GM19240 (cell line): Measurements from ENCODE around the gene IFI6.
A peak's percentile ranks its signal among the peaks of the same experiment; 100 is the strongest.

Source experiments
- DNase-seq: peaks from one replicate; pipeline ENCODE4 v3.0.0; 2011; ENCODE audit warnings: low spot score; ENCODE audit not compliant: insufficient read length

The IFI6 gene

DNA sequence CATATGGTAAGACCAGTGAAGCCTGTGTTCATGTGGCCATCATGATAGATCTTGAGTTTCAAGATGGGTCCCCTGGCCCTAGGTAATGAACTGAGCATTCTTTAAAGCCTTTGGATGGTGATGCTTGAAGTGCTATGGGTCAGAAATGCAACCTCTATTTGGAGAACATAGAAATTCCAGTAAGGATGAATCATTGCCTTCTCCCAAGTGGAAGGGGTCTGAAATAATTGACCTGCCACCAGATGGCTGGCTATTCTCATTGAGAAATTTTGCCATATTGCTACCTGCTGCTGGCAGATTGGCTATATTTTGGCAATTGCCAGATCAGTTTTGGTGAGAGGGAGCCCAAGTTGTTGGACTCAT is 739 bp upstream of the IFI6 start:
- DNase-seq: no peak

- DNase-seq: no peak
Observed at GRCh38 chr1:27669876-27670275, 2.1 kb downstream of the IFI6 start.

GRCh38 chr1:27668808-27669723 is 2.9 kb downstream of the IFI6 start:
- DNase-seq: peak; percentile 57

DNA sequence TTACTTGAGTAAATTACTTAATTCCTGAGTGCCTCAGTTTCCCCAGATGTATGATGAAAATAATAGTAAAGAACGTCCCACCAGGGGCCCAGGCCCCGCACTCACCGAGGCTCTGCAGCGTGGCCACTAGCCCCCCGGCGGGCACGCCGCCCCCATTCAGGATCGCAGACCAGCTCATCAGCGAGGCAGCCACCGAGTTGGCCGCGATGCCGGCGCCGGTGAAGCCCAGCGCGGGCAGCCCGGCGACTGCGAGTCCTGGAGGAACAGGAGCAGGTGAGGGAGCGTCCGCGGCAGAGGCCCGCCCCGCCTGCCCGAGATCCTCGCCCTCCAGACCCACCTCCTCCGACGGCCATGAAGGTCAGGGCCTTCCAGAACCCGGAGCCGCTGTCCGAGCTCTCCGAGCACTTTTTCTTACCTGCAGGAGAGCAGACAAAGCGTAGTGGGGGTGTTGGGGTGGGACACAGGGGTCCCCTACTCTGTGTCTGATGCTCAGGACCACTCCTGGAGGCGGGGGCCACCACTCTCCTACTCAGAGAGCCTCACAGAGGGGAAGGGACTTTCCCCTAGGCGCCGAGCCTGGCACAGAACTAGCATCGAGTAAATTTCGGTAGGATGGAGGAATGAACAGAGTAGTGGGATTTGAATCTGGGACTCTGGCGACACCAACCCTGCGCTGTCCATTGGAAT is 3.7 kb downstream of the IFI6 start:
- DNase-seq: no peak

DNA sequence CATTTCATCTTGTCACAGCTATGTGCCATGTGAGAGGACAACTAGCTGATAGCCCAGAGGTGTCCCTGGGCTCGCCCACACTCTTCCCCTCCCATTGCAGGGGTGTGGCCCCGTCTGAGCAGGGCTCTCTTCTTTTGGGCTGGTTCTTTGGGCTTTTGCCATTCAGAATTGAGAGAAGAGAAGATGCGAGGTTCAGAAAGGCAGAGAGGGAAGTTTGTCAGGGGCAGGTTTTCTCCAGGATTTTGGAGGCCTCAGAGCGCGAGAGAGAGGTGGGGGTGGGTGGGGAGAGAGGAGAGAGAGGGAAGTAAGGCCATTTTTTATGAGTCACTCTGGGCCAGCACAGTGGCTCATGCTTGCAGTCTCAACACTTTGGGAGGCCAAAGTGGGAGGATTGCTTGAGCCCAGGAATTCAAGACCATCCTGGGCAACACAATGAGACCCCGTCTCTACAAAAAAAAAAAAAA is 5.2 kb downstream of the IFI6 start:
- no peak for DNase-seq

DNA sequence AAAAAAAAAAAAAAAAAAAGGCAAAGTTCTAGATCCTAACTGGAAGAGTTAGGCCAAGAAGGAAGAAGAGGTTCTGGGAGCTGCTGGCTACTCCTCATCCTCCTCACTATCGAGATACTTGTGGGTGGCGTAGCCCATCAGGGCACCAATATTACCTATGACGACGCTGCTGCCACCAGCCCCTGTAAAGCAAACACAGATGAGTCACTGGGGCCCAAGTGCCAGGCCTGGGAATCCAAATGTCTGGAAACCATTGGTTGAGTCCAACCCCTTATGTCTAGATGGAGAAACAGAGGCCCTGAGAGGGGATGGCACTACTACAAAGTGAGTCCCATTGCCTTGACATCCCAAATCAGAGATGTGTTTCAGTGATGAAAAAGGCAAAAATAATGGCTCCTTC is 5.7 kb downstream of the IFI6 start:
- no peak for DNase-seq

GRCh38 chr1:27665016-27665651 is 6.9 kb downstream of the IFI6 start:
- no peak for DNase-seq

DNA sequence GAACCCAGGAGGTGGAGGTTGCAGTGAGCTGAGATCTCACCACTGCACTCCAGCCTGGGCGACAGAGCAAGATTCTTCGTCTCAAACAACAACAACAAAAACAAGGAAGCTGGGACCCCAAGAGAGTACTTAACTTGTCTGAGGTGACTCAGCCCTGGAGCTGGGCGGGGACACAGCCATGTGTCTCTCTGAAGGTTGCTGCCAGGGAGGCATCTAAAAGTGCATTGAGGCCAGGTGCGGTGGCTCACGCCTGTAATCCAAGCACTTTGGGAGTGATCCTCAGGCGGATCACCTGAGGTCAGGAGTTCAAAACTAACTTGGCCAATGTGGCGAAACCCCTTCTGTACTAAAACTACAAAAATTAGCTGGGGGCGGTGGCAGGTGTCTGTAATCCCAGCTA is 7.7 kb downstream of the IFI6 start:
- DNase-seq: no peak

- peak; percentile 79 for DNase-seq
Observed at GRCh38 chr1:27662707-27663393, 9.1 kb downstream of the IFI6 start.

GRCh38 chr1:27662261-27662660 is 9.7 kb downstream of the IFI6 start:
- no peak for DNase-seq

DNA sequence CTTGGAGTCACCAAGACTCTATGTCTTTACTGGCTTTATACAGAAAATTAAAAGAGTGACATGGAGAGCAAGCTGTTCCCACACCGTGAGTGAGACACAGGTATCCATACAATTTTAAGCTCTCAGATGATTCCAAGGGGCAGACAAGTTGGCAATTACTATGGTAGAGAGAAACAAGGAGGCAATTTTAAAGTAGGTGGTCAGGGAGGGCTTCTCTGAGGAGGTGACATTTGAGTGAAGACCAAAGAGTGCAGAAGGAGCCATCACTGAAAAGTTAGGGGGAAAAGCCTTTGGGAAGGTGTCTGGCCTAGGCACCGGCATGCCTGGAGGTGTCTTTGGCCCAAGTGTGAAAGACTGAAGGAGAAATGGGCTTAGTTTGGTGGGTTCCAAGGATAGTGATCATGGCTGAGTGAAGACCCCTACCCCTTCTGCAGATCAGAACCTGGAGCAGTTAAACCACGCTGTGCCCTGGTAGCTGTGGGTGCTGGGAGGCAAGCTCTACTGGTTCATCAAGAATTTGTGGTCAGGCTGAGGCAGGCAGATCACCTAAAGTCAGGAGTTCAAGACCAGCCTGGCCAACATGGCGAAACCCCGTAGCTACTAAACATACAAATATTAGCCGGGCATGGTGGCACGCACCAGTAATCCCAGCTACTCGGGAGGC is 10.4 kb downstream of the IFI6 start:
- no peak for DNase-seq

GRCh38 chr1:27660300-27660835 is 11.6 kb downstream of the IFI6 start:
- DNase-seq: no peak

- DNase-seq: peak; percentile 62
Observed at GRCh38 chr1:27659497-27660299, 12.3 kb downstream of the IFI6 start.

- no peak for DNase-seq
Observed at GRCh38 chr1:27658951-27659496, 13.0 kb downstream of the IFI6 start.

DNA sequence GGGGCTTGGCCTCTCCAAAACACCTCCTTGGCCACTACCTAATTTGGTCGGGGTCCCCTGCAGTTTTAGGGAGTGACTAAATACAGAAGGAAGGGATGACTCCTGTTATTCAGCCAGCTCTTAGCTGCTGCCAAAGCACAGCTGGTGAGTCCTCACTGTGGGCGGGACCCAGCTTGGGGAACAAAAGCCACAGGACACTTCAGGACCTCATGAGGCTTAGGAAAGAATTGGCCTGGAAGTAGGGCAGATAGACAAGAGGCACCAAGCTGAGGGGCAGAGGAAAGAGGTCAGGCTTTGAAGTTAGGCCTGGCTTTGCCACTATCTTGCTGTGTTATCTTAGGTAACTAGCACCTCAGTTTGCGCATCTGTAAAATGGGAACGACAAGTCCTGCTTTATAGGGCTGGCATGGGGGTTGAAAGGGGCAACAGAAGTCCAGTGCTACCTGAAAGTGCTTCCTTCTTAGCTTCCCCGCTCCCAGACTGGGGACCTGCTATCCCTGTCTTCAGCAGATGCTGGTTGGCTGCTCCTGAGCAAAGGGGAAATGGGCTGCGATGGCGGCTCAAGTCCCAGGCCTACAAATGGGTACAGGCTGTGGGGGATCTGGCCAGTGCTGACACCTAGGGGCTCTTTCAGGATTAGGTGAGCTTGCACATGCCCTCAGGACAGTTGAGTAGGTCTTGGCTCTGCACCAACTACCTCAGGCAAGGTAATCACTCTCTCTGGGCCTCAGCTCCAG is 15.7 kb downstream of the IFI6 start:
- DNase-seq: no peak

DNA sequence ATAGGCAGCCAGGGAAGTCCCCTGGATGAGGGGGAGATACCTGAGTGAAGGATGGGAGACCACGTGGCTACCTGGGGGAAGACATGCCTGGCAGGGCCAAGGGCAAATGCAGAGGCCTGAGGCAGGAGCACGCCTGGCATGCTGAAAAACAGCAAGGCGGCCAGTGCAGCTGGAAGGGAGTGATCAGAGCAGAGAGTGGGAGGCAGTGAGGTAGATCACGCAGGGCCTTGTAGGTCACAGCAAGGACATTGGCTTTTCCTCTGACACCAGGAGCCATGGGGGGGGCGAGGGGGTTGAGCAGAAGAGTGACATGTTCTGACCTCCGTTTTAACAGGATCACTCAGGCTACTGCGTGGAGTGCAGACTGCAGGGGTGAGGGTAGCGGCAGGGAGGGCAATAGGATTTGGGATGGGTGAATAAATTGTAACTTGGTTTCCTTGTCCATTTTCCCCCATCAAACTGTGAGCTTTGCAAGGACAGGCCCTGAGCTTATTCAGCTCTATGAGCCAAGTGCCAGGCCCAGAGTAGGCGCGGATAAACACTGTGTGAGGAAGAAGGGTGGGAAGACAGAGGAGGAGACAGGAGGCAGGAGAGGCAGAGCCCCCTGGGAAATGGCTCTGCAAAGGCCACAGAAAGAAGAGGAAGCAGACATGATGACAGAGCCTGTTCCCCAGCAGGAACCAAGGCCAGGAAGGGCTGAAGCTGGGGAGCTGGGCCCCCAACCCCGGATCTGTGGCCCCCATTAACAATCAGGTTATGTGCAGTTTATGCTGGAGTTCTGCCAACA is 16.6 kb downstream of the IFI6 start:
- no peak for DNase-seq

GRCh38 chr1:27652111-27652864 is 19.7 kb downstream of the IFI6 start:
- DNase-seq: no peak
